Epithelial cell of esophagus (primary cell): Measurements from ENCODE around the gene NAB2.

Experiments used
- DNase-seq: peaks from one replicate; pipeline ENCODE4 v3.0.0; 2010; ENCODE audit warnings: low read depth
- H3K4me3 ChIP-seq: 2 replicates; pipeline ENCODE4 v1.5.1; 2011; ENCODE audit warnings: mild to moderate bottlenecking, low read length, control low read depth
- TF ChIP-seq, protein P1 (sequence below): IDR thresholded peaks from 2 replicates; pipeline ENCODE4 v1.5.1; 2011; ENCODE audit warnings: low read depth, mild to moderate bottlenecking, low read length, control low read depth, inconsistent platforms; ENCODE audit not compliant: insufficient read depth; ENCODE audit errors: missing control alignments

Gene NAB2, protein sequence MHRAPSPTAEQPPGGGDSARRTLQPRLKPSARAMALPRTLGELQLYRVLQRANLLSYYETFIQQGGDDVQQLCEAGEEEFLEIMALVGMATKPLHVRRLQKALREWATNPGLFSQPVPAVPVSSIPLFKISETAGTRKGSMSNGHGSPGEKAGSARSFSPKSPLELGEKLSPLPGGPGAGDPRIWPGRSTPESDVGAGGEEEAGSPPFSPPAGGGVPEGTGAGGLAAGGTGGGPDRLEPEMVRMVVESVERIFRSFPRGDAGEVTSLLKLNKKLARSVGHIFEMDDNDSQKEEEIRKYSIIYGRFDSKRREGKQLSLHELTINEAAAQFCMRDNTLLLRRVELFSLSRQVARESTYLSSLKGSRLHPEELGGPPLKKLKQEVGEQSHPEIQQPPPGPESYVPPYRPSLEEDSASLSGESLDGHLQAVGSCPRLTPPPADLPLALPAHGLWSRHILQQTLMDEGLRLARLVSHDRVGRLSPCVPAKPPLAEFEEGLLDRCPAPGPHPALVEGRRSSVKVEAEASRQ

DNA sequence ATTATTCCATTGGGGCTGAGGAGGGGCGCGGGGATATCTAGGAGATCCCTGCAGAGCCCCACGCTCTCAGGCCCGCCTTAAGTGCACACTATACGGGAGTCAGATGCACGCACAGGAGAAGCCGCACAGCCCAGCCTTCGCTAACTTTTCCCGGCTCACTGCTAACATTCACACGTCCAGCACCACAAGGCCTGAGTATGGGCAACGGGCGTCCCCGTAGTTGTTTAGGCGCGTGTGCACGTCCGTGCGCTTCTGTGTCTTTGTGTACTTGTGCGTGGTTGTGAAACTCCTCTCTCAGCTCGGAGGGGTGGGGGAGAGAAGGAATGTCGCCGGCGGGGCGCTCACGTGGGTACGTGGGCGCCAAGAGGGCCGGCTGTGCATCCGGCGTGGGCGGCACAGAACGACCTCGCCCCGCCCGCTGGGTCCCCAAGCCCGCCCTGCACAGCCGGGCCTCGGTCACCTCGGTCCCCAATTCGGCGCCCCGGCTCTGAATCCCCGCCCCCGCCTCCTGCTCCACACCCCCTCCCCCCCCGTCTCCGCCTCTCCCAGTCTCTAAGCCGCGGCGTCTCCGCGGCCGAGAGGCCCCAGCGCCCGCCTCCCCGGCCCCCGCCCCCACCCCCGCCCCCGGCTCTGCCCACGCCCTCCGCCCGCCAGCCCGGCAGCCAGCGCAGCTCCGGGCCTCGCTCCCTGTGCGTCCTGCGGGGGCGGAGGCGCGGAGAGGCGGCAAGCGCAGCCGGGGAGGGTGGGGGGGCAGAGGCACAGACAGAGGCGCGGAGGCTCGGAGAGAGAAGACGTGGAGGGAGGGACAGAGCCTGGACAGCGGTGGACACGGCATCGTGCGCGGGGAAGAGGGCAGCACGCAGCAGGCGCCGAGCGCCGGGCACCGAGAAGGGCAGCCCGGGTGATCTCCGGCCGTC is at the start of gene NAB2:
TSS of gene NAB2 (plus strand) at position 761 of the 917 bp plus-strand sequence. CDS start 158 bp downstream, outside the sequence.
- TF ChIP-seq, protein P1, sequence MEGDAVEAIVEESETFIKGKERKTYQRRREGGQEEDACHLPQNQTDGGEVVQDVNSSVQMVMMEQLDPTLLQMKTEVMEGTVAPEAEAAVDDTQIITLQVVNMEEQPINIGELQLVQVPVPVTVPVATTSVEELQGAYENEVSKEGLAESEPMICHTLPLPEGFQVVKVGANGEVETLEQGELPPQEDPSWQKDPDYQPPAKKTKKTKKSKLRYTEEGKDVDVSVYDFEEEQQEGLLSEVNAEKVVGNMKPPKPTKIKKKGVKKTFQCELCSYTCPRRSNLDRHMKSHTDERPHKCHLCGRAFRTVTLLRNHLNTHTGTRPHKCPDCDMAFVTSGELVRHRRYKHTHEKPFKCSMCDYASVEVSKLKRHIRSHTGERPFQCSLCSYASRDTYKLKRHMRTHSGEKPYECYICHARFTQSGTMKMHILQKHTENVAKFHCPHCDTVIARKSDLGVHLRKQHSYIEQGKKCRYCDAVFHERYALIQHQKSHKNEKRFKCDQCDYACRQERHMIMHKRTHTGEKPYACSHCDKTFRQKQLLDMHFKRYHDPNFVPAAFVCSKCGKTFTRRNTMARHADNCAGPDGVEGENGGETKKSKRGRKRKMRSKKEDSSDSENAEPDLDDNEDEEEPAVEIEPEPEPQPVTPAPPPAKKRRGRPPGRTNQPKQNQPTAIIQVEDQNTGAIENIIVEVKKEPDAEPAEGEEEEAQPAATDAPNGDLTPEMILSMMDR, result no peak
- peak within 1 kb of the TSS; percentile 83 for H3K4me3 ChIP-seq
- peak; percentile 95 for DNase-seq

DNA sequence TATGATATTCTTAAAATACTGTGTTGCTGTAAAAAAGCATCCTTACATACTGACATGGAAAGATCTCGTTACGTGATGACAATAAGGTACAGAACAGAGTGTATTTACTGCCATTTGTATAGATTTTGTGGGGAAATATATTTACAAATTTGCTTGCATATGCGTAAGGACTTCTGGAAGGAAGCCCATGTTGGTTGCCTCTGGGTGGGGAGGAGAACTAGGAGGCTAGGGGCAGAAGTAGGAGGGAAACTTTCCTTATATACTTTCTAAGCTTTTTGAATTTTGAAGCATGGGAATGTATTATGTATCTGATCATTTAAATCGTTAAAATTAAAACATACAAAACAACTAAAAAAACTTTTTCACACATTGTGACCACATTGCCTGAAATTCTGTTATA is 48.7 kb upstream of the NAB2 start:
- TF ChIP-seq, protein P1, result no peak

DNA sequence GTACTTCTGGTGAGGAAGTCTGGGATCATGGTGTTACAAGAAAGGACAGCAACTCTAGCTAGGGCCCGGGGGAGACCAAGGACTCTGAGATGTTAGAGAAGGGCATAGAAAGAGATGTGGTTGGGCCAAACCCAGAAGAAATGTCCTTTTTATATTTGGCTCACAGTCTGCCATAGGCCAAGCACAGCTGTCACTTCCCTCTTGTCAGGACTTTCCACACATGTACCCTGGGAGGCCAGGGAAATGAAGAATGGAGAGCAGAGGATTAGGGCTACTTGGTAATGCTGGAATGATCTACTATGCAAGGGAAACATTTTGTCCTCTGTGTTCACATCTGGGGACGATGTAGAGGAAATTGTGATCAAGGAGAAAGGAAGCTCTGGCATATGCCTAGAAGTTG is 48.2 kb upstream of the NAB2 start:
- TF ChIP-seq, protein P1, result no peak
- no peak for DNase-seq

More for the DNA sequence above, 48.7 kb upstream of the NAB2 start:
- no peak for DNase-seq
- no peak overlapping the region for H3K4me3 ChIP-seq

DNA sequence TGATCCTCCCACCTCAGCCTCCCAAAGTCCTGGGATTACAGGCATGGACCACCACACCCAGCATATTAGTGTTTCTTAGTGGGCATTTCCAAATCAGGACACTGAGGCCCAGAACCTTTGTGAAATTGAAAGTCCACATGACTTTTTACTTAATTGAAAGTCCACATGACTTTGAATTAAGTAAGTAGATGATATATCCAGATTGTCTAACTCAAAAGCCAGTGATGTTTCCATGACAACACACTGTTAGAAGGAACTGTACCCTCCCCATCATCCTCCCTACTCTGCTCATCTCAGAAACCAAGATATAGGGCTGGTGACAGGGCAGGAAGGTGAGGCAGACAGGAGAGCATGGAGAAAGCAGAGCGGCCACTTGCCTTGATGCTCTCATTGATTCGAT is 46.2 kb upstream of the NAB2 start:
- TF ChIP-seq, protein P1, result no peak
- DNase-seq, result no peak
- H3K4me3 ChIP-seq, result no peak overlapping the region

More for the DNA sequence above, 48.2 kb upstream of the NAB2 start:
- no peak overlapping the region for H3K4me3 ChIP-seq

DNA sequence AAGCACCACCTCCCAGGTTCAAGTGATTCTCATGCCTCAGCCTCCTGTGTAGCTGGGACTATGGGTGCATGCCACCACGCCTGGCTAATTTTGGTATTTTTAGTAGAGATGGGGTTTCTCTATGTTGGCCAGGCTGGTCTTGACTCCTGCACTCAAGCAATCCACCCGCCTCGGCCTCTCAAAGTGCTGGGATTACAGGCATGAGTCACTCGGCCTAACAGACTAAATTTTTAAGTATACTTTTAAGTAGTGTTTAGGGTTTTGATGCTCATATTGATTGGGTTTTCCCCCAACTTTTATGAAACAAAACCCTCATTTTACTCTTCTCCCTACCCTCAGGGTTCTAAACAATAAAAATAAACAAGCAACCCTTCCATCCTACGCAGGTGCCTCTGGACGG is 44.4 kb upstream of the NAB2 start:
- TF ChIP-seq, protein P1, result no peak
- no peak for DNase-seq
- H3K4me3 ChIP-seq, result no peak overlapping the region

DNA sequence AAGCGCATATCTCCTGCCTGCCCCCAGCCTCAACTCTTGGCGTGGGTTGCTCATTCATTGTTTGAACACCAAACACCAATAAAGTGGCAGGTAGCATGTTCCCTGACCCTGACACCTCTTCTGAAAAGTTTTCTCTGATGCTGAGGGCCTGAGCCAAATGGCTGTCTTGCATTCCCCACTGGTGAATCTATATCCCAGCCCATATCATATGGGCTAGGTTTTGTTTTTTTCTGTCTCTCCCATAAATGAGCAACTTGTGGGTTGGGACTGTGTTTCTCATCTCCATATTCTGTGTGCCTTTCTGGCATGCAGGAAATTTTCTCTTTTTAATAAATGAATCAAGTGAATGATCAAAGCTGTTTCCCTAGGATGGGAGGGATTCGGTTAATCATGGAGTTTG is 44.0 kb upstream of the NAB2 start:
- TF ChIP-seq, protein P1, result no peak
- no peak for DNase-seq
- no peak overlapping the region for H3K4me3 ChIP-seq
